Endothelial cell of umbilical vein (primary cell): ENCODE data around the gene FJX1.

Experiments used
- EZH2 ChIP-seq: IDR thresholded peaks from 2 replicates; pipeline ENCODE4 v1.6.1; 2012; ENCODE audit warnings: borderline replicate concordance, low read depth, mild to moderate bottlenecking, moderate library complexity, low read length, inconsistent platforms; ENCODE audit not compliant: severe bottlenecking
- JUN ChIP-seq: IDR thresholded peaks from 2 replicates; pipeline ENCODE4 v1.6.1; 2011; ENCODE audit warnings: borderline replicate concordance, low read depth; ENCODE audit not compliant: insufficient read length, insufficient read depth
- MYC ChIP-seq: IDR thresholded peaks from one replicate; pipeline ENCODE4 v1.6.1; 2011; ENCODE audit warnings: mild to moderate bottlenecking, low read depth, low read length
- POLR2A ChIP-seq: IDR thresholded peaks from 2 replicates; pipeline ENCODE4 v1.6.1; 2012; ENCODE audit warnings: low read depth, mild to moderate bottlenecking, control low read depth, low read length
- POLR2AphosphoS5 ChIP-seq: IDR thresholded peaks from 2 replicates; pipeline ENCODE4 v1.6.1; 2012; ENCODE audit warnings: low read depth, mild to moderate bottlenecking, control low read depth, low read length, moderate library complexity; ENCODE audit not compliant: insufficient read depth
- TF ChIP-seq, protein P1 (sequence below), 2 donors: IDR thresholded peaks; 1 replicate in 1 of 2; 2 replicates in 1 of 2; pipeline ENCODE4 v1.5.1; 2011; ENCODE audit warnings: low read length in 2 of 2, mild to moderate bottlenecking in 2 of 2, moderate library complexity in 2 of 2, control low read depth in 1 of 2, inconsistent platforms in 1 of 2, low read depth in 1 of 2; ENCODE audit not compliant: insufficient read depth in 1 of 2; ENCODE audit errors: extremely low read depth in 1 of 2
- TF ChIP-seq, protein P2 (sequence below): IDR thresholded peaks from 2 replicates; pipeline ENCODE4 v1.6.1; 2011; ENCODE audit not compliant: insufficient read depth, insufficient read length

DNA sequence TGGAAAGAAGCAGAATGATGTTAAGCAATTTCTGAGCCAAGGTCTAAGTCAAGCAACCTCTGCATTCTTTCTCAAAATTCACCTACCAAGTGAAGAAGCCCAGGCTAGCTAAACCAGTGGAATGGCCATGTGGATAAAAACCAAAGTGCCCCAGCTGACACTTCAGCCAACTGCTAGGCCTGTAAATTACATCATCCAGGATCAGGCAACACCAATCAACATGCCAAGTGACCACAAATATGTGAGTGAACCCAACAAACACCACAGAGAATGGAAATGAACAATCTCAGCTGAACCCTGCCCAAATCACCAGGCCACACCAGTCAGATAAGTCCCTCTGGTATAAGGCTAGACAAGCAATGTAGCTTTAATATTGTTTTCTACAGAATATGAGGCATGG is 25.1 kb upstream of the FJX1 start:
- TF ChIP-seq, protein P1, sequence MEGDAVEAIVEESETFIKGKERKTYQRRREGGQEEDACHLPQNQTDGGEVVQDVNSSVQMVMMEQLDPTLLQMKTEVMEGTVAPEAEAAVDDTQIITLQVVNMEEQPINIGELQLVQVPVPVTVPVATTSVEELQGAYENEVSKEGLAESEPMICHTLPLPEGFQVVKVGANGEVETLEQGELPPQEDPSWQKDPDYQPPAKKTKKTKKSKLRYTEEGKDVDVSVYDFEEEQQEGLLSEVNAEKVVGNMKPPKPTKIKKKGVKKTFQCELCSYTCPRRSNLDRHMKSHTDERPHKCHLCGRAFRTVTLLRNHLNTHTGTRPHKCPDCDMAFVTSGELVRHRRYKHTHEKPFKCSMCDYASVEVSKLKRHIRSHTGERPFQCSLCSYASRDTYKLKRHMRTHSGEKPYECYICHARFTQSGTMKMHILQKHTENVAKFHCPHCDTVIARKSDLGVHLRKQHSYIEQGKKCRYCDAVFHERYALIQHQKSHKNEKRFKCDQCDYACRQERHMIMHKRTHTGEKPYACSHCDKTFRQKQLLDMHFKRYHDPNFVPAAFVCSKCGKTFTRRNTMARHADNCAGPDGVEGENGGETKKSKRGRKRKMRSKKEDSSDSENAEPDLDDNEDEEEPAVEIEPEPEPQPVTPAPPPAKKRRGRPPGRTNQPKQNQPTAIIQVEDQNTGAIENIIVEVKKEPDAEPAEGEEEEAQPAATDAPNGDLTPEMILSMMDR (IDR thresholded peaks at IDR 0.05; ENCODE audit: extremely low read depth in 1 of 2, insufficient read depth in 1 of 2, low read depth in 1 of 2, low read length in 2 of 2) = no peak
- TF ChIP-seq EZH2 (no peak), MYC (no peak), POLR2A (no peak), POLR2AphosphoS5 (no peak), JUN (no peak)
- TF ChIP-seq, protein P2, sequence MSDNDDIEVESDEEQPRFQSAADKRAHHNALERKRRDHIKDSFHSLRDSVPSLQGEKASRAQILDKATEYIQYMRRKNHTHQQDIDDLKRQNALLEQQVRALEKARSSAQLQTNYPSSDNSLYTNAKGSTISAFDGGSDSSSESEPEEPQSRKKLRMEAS = no peak
